SK-N-SH (cell line): Measurements from ENCODE around the gene KIT. TPM values are rescaled to one million over a fixed set of nuclear protein-coding genes. Genes with fewer than 3 reads are reported as not detected.

Experiments
- CTCF ChIA-PET: fragments of 300-600, 350-600 bp; formaldehyde crosslinking; extraction: SDS; loops from one replicate; lab custom pipeline; 2021; lab: Yijun Ruan, JAX
- POLR2A ChIA-PET: fragments of 350-600 bp; sonication (Branson Sonifier 250); formaldehyde crosslinking; extraction: SDS; loops from one replicate; lab custom pipeline; 2020; ENCODE audit warnings: antibody characterized with exemption, inconsistent platforms; lab: Yijun Ruan, JAX
- DNase-seq: peaks from one replicate; pipeline ENCODE4 v3.0.0; 2012
- H2AFZ ChIP-seq: fragments of 200-600 bp; sonication (generic); 2 replicates; pipeline ENCODE4 v1.8.1; 2016; ENCODE audit warnings: antibody characterized with exemption, mild to moderate bottlenecking, low read depth
- H3F3A ChIP-seq: fragments of 200-600 bp; sonication (generic); replicated peaks from 2 replicates; pipeline ENCODE3; 2016; ENCODE audit warnings: antibody characterized with exemption, mild to moderate bottlenecking; ENCODE audit not compliant: insufficient read depth
- H3K27ac ChIP-seq, 2 experiments: fragments of 200-500 bp in 1 of 2; fragments of 200-600 bp in 1 of 2; sonication (Bioruptor generic) in 1 of 2; sonication (generic), shearing (Covaris generic) in 1 of 2; 2 replicates each; pipeline versions ENCODE4 v1.5.1 to v1.6.1; 2014 to 2016; ENCODE audit warnings: low read depth in 2 of 2, inconsistent platforms in 1 of 2, low read length in 1 of 2, mild to moderate bottlenecking in 1 of 2, mixed read lengths in 1 of 2
- H3K27me3 ChIP-seq: fragments of 200-600 bp; sonication (generic), shearing (Covaris generic); 2 replicates; pipeline ENCODE4 v1.6.1; 2016; ENCODE audit warnings: mixed run types; ENCODE audit not compliant: insufficient read depth
- H3K36me3 ChIP-seq, 2 experiments: fragments of 200-500 bp in 1 of 2; fragments of 200-600 bp in 1 of 2; sonication (Bioruptor generic) in 1 of 2; sonication (generic) in 1 of 2; replicated peaks in 1 of 2; 2 replicates each; pipeline versions ENCODE3 to v1.5.1; 2014 to 2016; ENCODE audit warnings: low read length in 1 of 2, mild to moderate bottlenecking in 1 of 2; ENCODE audit not compliant: insufficient read depth in 2 of 2, control insufficient read depth in 1 of 2
- H3K4me1 ChIP-seq, 2 experiments: fragments of 200-500 bp in 1 of 2; fragments of 200-600 bp in 1 of 2; sonication (Bioruptor generic) in 1 of 2; sonication (generic), shearing (Covaris generic) in 1 of 2; 2 replicates each; pipeline versions ENCODE4 v1.5.1 to v1.6.1; 2014 to 2016; ENCODE audit warnings: low read depth in 1 of 2, low read length in 1 of 2, mixed run types in 1 of 2; ENCODE audit not compliant: insufficient read depth in 2 of 2, control insufficient read depth in 1 of 2
- H3K4me2 ChIP-seq: fragments of 200-600 bp; sonication (generic), shearing (Covaris generic); 2 replicates; pipeline ENCODE4 v1.6.1; 2017; ENCODE audit warnings: mixed run types
- H3K4me3 ChIP-seq, 2 experiments: fragments of 200-500 bp in 1 of 2; fragments of 200-600 bp in 1 of 2; sonication (Bioruptor generic) in 1 of 2; sonication (generic), shearing (Covaris generic) in 1 of 2; 2 replicates each; pipeline versions ENCODE4 v1.5.1 to v1.8.1; 2014 to 2016; ENCODE audit warnings: low read depth in 2 of 2, inconsistent platforms in 1 of 2, low read length in 1 of 2, mild to moderate bottlenecking in 1 of 2, mixed read lengths in 1 of 2, moderate library complexity in 1 of 2
- H3K79me2 ChIP-seq: fragments of 200-600 bp; sonication (generic); 2 replicates; pipeline ENCODE4 v1.8.1; 2017; ENCODE audit warnings: mild to moderate bottlenecking; ENCODE audit not compliant: insufficient read depth
- H3K9ac ChIP-seq: fragments of 200-600 bp; sonication (generic); 2 replicates; pipeline ENCODE4 v1.6.1; 2017; ENCODE audit warnings: mixed run types
- H3K9me2 ChIP-seq: fragments of 200-600 bp; sonication (generic); 2 replicates; pipeline ENCODE4 v1.6.1; 2017; ENCODE audit warnings: mixed run types
- H3K9me3 ChIP-seq: fragments of 200-600 bp; sonication (generic); 2 replicates; pipeline ENCODE4 v1.6.1; 2017; ENCODE audit warnings: mixed run types, mild to moderate bottlenecking, moderate library complexity
- H4K20me1 ChIP-seq: fragments of 200-600 bp; sonication (generic); 2 replicates; pipeline ENCODE4 v1.6.1; 2017; ENCODE audit warnings: mild to moderate bottlenecking, mixed run types; ENCODE audit not compliant: insufficient read depth
- CHD2 ChIP-seq: fragments of 150-350 bp; IDR thresholded peaks from 2 replicates; pipeline ENCODE4 v1.6.1; 2018; ENCODE audit warnings: low read length; ENCODE audit not compliant: partially characterized antibody
- ELF1 ChIP-seq: IDR thresholded peaks from 2 replicates; pipeline ENCODE4 v1.4.0; 2012
- EZH2phosphoT487 ChIP-seq: fragments of 200-600 bp; sonication (generic); IDR thresholded peaks from 2 replicates; pipeline ENCODE4 v1.6.1; 2017; ENCODE audit warnings: low read depth, mixed run types, mild to moderate bottlenecking, antibody characterized with exemption, moderate library complexity, borderline replicate concordance
- FOSL2 ChIP-seq: IDR thresholded peaks from 2 replicates; pipeline ENCODE4 v1.4.0; 2012; ENCODE audit warnings: low read depth, mild to moderate bottlenecking, moderate library complexity, borderline replicate concordance
- FOXJ3 ChIP-seq: sonication (generic); formaldehyde crosslinking; IDR thresholded peaks from 2 replicates; pipeline ENCODE4 v1.5.1; 2020; ENCODE audit warnings: mild to moderate bottlenecking, missing genetic modification reagents
- GABPA ChIP-seq: IDR thresholded peaks from 2 replicates; pipeline ENCODE4 v1.4.0; 2012; ENCODE audit warnings: low read depth, mild to moderate bottlenecking
- GATA2 ChIP-seq: sonication (generic); formaldehyde crosslinking; IDR thresholded peaks from 2 replicates; pipeline ENCODE4 v1.5.0; 2020; ENCODE audit warnings: mild to moderate bottlenecking, missing genetic modification reagents
- JUND ChIP-seq: IDR thresholded peaks from 2 replicates; pipeline ENCODE4 v1.4.0; 2012
- MXI1 ChIP-seq: IDR thresholded peaks from 2 replicates; pipeline ENCODE4 v1.6.1; 2012; ENCODE audit warnings: mild to moderate bottlenecking, low read depth, low read length, improper control_type of control experiment
- NFIC ChIP-seq: IDR thresholded peaks from 2 replicates; pipeline ENCODE4 v1.4.0; 2012; ENCODE audit warnings: borderline replicate concordance
- NRF1 ChIP-seq: IDR thresholded peaks from 2 replicates; pipeline ENCODE4 v1.6.1; 2012; ENCODE audit warnings: low read depth, mild to moderate bottlenecking, low read length
- PBX3 ChIP-seq: IDR thresholded peaks from 2 replicates; pipeline ENCODE4; 2012
- RAD21 ChIP-seq: IDR thresholded peaks from 2 replicates; pipeline ENCODE4 v1.6.1; 2012; ENCODE audit warnings: mild to moderate bottlenecking, low read length
- REST ChIP-seq: IDR thresholded peaks from 2 replicates; pipeline ENCODE4 v1.6.1; 2012; ENCODE audit warnings: mild to moderate bottlenecking, low read depth, low read length, moderate library complexity
- RFX5 ChIP-seq: IDR thresholded peaks from 2 replicates; pipeline ENCODE4 v1.6.1; 2012; ENCODE audit warnings: mild to moderate bottlenecking, improper control_type of control experiment, low read length
- TEAD4 ChIP-seq: IDR thresholded peaks from 2 replicates; pipeline ENCODE4 v1.4.0; 2012; ENCODE audit warnings: mild to moderate bottlenecking, borderline replicate concordance; ENCODE audit not compliant: insufficient read depth
- YY1 ChIP-seq: IDR thresholded peaks from 2 replicates; pipeline ENCODE4 v1.4.0; 2012; ENCODE audit warnings: low read depth, mild to moderate bottlenecking
- WGBS: methylation state at CpG from one replicate; pipeline ENCODE4 v1.1.6; 2017; ENCODE audit warnings: low lambda C conversion rate; 5-methylcytosine and 5-hydroxymethylcytosine counted together
- polyA plus RNA-seq, 3 experiments: library from polyadenylated mRNA; depleted of rRNA; stranded (reverse); fragments of >200 nt; gene quantifications; 2 replicates each; pipeline ENCODE4 v1.2.3, GENCODE V29; 2012

Gene KIT
- polyA plus RNA-seq, 1 of the 3 experiments (the other 2 are of a cell fraction), result 0.79 TPM

GRCh38 chr4:54707406-54707805 lies 49.6 kb downstream of the KIT start:
- Histone ChIP-seq H3K36me3 (no peaks in the 10 kb centered on the region), H3K9me2 (no peaks in the 10 kb centered on the region), H4K20me1 (no peaks in the 10 kb centered on the region), H3K79me2 (no peaks in the 10 kb centered on the region), H3K9ac (no peak overlapping the region), H3F3A (no peaks in the 10 kb centered on the region), H3K27me3 (no peaks in the 10 kb centered on the region), H3K4me2 (no peak overlapping the region), H3K4me3 (no peak overlapping the region), H3K27ac (no peak overlapping the region), H3K9me3 (no peaks in the 10 kb centered on the region), H3K4me1 (no peaks in the 10 kb centered on the region; a peak in 1 of 4 replicates), H2AFZ (no peak overlapping the region)
- WGBS, result 21% methylated on average over 3 of the region's 3 CpGs
- ChIA-PET POLR2A (no interaction called here), CTCF (no interaction called here)
- no peak for DNase-seq
- TF ChIP-seq GATA2 (CRISPR knock-in tag), result no peak
- no peak for TF ChIP-seq YY1

- Histone ChIP-seq H3K79me2 (no peaks in the 10 kb centered on the region), H3K9me2 (no peaks in the 10 kb centered on the region), H3K4me1 (no peaks in the 10 kb centered on the region; a peak in 1 of 4 replicates), H3K36me3 (no peaks in the 10 kb centered on the region), H3K27ac (no peak overlapping the region), H3K27me3 (no peaks in the 10 kb centered on the region), H3K9me3 (no peaks in the 10 kb centered on the region), H3K9ac (no peak overlapping the region), H3K4me3 (no peak overlapping the region), H4K20me1 (no peaks in the 10 kb centered on the region), H2AFZ (no peak overlapping the region), H3F3A (no peaks in the 10 kb centered on the region), H3K4me2 (no peak overlapping the region)
- no peak for DNase-seq
- ChIA-PET POLR2A (no interaction called here), CTCF (interaction anchor here (0.5 kb wide), 1 partner anchor 614 kb away, joined by 3 read pairs; no protein-coding TSS in a partner anchor)
- TF ChIP-seq RFX5 (no peak), PBX3 (no peak), CHD2 (no peak)
- 57% methylated on average over 10 of the region's 20 CpGs for WGBS
These were observed 50.9 kb downstream of the KIT start for GRCh38 chr4:54708339-54709279.

GRCh38 chr4:54709400-54709799 lies 51.6 kb downstream of the KIT start:
- no peak for DNase-seq
- Histone ChIP-seq H3K27ac (no peak overlapping the region), H3K36me3 (no peaks in the 10 kb centered on the region), H3K27me3 (no peaks in the 10 kb centered on the region), H3K4me3 (no peak overlapping the region), H3K4me1 (no peaks in the 10 kb centered on the region; a peak in 1 of 4 replicates), H3K4me2 (no peak overlapping the region), H3K9me2 (no peaks in the 10 kb centered on the region), H3K79me2 (no peaks in the 10 kb centered on the region), H3F3A (no peaks in the 10 kb centered on the region), H3K9me3 (no peaks in the 10 kb centered on the region), H4K20me1 (no peaks in the 10 kb centered on the region), H3K9ac (no peak overlapping the region), H2AFZ (no peak overlapping the region)
- TF ChIP-seq MXI1 (no peak), FOXJ3 (no peak), TEAD4 (no peak), NFIC (no peak), NRF1 (no peak), EZH2phosphoT487 (no peak), GABPA (no peak), RAD21 (no peak), FOSL2 (no peak), REST (no peak), JUND (no peak), ELF1 (no peak), CHD2 (no peak), GATA2 (CRISPR knock-in tag) (no peak)
- ChIA-PET CTCF (interaction anchor here (0.5 to 1.0 kb wide), 2 partner anchors 13 to 613 kb away, joined by 3 read pairs; no protein-coding TSS in a partner anchor), POLR2A (no interaction called here)
- WGBS, result 47% methylated on average over 8 of the region's 8 CpGs
